GM21423 (cell line): ENCODE data around the gene PARD3B.

Source experiments
- ATAC-seq: cut with Tn5 transposase; IDR thresholded peaks from one replicate; pipeline ENCODE4 v1.9.1; 2021; ENCODE audit warnings: mild to moderate bottlenecking, moderate library complexity; ENCODE audit not compliant: unreplicated experiment

PARD3B gene

DNA sequence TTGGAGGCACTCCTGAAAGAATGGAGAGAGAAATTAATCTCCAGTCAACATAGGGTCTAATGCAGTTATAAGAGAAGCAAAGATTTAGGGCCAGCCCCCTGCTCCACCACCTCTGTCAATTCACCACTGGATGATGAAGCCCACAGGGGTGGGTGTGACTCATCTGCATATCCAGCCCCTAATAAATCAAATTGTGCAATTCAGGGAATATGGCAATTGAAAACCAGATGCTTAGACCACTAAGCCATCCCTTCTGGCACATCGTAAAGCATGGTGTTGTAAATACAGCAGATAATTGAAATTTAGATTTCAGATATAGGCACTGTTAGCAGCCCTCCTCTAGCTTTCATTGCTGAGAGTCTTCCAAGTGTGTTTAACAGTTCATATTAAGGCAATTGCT, 541.4 kb downstream of the PARD3B start:
- no peak for ATAC-seq

DNA sequence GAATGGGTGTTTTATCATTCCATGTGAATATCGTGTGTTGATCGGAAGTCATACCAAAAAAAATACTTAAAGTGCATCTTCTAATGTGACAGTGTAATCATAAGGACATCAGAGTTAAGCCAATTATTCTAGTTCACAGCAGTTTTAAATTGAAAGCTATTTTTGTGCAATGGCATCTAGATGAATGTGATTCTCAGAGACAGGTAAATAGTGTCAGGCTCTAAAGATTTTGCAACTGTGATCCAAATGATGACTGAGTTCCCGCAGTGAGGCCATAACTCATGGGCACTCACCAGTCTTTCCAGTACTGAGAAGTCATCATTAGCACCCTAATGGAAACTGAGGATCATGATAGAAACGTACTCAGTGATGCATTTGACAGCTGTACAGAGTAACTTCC, 542.6 kb downstream of the PARD3B start:
- no peak for ATAC-seq

DNA sequence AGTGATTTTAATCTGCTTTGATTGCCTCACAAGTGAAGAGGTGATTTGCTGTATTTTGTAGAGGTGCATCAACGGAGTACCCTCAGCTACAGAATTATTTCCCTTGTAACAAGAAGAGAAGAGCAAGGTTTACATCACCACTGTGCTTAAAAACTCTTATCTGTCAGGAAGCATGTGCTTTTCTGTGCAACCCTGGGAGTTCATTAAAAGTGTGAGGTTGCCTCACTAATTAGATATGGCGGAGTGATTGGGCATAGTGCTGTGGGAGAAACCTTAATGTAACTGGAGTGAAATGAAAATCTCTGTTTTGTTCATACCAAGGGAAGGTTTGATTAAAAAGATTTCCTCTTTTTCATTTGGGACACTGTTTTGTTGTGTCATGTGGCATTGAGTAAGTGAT, 544.7 kb downstream of the PARD3B start:
- ATAC-seq: no peak

DNA sequence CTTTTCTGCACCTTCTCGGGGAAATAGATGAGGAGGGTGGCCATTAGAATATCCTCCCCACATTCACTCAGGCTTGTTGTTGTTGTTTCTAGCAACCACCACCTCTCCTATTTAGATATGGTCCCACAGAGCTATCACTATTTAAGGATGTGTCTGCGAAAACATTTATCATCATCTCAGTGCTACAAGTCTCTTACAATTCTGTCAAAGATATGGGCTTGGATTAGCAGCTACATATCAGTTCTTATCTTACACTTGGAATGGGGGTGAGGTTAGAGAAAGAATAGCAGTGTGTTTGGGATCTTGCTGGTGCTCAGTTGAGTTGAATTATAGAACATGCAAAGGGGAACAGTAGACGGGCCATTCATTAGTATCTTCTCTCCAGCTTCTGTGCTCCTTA, 546.1 kb downstream of the PARD3B start:
- no peak for ATAC-seq

DNA sequence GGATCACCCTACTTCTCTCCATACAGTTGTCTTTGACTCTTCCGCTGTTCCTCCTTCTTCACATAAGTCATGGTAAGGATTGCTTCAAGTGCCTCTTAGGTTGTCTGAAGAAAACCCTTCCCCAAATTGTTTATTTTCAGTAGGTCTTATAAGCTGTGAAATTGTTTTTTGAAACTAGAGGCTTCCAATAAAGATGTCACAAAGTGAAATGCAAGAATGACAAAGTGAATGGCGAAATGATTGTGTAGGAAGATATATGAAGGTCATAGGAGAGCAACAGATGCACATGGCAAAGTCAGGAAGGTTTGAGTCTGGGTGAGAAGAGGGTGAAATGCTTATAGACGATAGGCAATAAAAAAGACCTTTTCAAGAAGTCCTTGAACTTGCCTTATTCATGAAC, 548.8 kb downstream of the PARD3B start:
- ATAC-seq: no peak

DNA sequence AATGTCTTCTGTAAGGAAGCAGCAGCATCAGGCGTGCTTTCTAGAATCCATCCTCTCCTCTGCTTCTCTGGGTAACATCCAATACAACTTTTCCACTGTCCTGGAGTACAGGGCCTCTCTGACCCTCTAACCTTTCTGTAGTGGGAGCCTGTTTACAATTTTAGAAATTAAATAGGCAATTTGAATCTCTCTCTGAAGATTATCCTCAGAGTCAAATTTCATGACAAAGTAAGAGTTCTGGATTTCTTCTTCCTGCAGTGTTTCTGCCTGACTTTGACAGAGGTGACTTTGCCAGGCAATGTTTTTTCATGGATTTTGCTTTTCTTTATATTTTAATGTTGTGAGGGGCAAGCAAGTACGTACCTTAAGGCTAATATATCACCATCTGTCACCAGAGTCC, 558.4 kb downstream of the PARD3B start:
- no peak for ATAC-seq

DNA sequence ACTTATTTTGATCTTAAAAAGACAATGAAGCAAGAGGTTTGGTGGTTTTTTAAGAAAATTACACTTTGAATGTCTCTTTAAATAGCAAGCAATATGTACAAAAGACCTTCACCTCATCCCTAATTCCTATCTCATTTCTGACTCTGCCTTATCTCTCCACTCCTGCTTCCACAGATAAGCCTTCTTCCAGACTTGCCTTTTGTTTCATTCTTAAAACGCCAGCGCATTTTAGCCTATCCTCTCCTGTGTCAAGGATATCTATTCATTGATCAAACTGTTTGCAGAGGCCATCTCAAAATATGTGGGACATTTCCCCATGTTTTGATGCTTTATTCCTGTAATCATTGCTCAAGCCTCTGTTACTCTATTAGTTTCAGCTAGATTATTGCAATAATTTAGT, 562.5 kb downstream of the PARD3B start:
- ATAC-seq: no peak

DNA sequence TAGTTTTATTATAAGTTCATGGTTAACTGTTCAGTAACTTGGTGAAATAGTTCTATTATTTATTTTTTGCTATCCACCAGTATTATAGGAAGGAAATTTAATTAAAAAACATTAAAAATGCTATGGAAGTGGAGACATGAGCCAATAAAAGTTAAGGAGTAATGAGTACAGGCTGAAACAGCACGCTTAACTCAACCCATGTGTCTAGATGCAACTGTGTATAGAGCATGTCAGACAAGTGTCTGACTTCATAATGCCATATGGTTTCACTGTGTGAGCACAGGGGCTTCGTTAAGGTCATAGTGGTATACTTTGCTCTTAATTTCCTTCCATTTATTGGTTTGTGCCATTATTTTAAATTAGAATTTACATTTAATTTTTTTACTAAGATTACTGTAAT, 570.2 kb downstream of the PARD3B start:
- no peak for ATAC-seq

DNA sequence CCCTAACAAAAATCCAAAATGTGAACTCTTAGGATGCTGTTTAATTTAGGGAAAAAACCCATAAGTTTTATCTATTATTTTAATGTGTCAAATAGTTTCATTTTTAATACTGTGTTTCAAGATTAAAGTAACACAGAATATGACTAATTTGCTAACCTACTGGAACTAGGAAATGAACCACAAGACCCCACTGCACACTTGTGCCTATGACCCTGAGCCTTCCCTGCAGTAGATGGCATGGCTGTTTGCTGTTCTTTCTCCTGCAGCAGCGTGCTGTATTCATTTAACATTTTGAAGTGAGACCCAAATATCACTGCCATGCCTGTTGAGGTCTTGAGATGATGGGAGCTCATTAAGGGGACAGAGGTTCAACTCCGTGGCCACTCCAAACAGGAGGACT, 571.9 kb downstream of the PARD3B start:
- ATAC-seq: no peak

DNA sequence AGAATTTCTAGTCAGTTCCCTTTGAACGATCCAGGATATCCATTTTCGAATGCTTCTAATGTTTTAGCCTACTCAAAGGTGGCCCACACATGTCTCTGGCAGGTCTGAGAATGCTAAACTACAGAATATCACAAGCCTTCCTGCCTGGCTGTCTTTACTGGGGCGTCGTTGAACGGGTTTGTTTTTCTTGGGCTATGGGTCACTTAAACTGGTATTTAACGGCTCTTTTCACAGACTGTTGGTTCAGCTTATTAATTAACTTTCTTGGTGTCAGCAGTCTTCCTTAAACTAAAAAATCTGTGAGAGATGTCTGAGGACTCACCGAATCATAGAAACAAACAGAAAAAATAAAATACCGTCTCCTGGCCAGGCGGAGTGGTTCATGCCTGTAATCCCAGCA, 573.9 kb downstream of the PARD3B start:
- no peak for ATAC-seq

DNA sequence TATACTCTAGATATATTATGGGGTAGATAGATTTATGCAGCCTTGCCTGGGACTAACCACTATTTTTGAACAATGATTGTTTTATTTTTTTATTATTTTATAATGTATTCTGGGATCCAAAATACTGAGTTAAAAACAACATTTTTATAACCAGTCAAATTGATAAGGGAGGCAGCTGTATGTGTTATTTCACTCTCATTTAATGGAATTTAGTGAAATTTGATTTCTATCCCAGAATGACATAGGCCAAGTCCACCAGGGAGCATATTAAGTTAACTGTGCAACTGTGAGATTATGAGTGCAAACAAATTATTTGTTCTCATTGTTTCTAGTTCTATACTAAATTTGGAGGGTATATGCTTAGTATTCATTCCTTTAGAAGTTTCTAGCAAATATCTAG, 583.5 kb downstream of the PARD3B start:
- no peak for ATAC-seq

DNA sequence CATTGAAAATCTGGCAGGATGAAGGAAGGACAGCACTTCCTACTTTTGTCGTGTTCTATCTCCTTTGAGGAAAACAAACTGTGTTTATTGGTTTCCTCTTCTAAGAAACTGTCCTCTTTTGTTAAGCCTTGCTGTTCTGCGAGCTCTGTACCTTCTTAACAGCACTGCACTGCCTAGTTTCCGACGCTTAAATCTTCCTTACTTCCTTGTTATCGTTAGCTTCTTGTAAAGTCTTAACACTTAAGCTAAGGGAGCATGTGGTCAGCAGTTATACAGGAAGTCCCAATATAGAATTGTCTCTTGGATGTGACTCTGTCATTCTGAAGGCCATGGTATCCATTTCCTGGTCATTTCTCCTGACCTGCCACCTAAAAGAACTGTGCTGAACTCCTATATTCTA, 584.3 kb downstream of the PARD3B start:
- no peak for ATAC-seq

DNA sequence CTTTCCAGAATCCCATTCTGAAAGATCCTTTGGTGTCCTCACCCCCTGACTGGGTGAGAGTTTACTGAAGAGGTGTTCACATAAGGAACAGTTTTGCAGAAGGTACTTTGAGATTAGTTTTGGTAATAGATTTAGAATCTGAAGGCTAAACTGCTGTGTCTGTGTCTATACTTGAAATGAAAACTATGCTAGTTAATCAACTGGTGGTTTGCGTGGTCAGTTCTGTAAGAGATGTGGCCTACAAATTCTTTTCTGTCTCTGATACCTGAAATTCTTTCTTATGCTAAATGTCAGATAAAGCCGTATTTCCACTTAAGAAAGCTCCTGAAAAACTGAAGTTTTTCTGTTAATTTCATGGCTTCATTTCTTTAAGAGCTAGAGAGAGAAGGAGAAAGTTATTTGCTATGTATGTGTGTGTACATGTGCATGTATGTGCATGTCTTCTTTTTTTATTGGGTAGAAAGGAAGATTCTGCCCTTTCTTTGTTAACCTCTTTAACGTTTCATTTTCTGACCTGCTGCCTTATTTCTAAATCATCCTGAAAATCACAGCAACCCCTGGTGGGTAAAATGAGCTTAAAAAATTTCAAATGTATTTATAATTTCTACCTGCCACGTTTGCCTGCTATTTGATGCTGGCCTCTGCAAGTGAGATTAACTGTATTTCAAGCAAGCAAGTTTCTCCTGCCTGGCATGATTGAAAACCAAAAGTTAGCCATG, 585.0 kb downstream of the PARD3B start:
- ATAC-seq: no peak

DNA sequence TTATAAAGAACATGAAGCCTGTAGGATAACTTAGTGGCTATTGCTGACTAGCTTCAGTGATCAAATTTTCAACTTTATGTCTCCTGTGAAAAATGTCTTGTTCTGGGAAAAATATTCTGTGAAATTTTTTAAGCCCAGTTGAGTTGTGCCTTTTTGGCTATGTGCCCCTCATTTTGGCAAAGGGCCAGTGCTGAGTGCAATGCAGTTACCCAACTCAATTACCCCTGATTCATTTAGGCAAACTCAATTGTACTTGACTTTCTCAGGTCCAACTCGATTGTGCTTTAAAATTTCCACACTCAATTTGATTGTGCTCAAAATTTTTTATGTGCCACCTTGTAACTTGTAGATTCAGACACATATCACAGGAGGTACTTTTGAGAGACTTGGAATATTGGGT, 588.3 kb downstream of the PARD3B start:
- ATAC-seq: no peak

DNA sequence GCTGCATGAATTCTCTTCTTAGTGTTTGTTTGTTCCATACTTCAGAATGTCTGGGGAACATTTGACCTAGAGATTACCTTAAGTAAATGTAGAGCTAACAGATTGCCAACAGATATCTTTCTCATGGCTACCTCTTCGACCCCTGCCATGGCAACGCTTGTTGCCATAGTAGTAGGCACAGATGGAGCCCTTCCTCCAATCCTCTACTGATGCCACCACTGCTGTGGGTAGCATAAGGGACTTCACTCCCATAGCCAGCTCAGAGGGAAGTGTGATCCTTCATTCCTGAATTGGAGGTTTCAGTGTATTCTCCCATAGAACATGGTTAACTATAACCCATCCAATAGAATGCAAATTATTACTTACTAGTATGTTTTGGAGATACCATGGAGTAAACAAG, 593.5 kb downstream of the PARD3B start:
- ATAC-seq: no peak

DNA sequence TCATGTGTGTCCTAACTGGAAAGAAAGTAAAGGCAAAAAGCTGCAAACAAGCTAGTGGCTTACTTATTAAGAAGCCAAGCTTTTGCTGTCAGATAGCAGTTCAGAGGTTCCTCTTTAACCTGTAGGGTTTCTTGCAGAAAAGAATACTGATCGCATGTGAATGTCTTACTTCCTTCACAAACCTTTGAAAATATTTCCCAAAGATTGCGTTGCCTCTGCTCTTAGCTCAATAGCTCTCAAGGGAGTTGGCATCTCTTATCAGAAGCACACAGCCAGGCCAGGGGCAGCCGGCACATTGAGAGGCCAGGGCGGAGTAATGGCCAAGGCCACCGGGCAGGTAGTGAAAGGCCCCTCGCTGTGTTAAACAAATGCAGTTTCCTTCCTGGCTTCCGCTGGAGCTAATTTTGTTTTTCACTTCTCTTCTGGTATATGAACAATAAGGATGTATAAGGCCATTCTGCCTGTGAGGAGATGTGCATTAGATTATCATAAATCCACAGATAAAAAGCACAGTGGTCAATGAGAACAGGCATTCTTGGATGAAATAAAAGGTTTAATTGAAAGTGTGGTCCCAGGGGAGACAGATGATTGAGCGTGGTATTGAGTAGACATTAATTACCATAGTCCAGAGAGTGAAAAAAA, 594.7 kb downstream of the PARD3B start:
- peak; percentile 76 for ATAC-seq

DNA sequence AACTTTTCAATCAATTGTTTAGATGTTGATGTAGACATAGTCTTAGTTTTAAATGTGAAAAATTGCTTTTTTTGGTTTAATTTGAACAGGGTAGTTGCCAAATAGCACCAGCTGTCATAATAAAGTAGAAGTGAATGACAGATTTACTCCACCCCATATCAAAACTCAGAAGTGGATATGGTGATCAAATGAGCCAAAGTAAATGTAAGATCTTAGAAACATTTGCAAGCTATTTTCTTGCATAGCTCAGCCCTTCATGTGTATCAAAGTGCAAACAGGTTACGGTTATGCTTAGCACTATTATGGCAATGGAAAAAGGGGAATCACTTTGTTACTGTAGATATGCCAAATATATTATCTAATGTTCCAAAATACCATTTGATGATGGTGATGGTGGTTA, 596.1 kb downstream of the PARD3B start:
- ATAC-seq: no peak

DNA sequence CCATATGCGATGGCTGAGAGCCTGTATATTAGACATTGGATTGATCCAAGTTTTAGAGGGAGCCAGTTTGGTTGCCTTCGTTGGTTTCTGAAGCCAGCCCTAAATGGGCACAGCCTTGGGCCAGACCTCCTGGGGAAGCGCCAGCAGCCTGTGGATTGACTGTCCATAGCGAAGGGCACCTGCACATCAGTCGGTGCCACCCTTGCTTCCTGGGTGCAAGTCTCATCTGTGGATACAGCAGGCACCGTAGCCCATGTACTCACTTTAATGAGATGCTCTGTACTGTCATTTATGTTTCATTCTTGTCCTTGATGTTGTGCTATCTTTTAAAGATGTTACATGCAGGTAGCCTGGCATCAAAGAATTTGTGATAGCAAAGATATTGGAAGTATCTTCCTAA, 600.6 kb downstream of the PARD3B start:
- ATAC-seq: no peak

DNA sequence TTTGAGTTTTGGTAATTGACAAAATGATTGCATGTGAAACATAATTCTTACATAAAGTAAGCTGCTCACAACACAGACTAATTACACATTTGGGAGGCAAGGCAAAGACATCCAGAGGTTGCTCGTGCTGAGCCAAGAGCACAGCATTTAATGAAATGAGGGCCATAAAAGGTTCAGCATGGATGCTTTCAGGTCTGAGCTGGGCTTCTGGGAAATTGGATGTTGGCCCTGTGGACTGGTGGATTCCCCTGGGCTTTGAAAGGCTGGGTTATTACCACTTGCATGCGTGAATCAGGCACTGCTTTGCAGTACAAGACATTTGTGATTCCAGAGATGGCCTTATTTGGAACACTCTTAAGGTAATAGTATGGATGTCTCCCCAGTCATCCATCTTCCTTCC, 603.5 kb downstream of the PARD3B start:
- ATAC-seq: no peak

DNA sequence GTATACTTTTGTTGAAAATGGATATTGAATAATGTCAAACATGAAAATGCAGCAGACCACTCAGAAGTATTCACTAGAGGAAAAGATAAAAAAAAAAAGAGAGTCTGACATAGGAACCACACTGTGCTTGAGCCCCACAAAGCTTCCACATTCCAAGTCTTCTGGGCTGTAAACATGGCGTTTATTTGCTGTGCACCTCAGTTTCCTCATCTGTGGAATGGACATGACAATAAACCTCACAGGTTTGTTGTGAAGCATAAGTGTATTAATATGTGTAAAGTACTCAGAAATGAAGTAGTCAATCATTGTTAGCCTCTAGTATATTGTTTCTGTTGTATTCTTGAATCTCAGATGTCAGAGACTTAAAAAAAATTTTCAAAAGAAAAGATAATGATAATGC, 611.2 kb downstream of the PARD3B start:
- no peak for ATAC-seq

DNA sequence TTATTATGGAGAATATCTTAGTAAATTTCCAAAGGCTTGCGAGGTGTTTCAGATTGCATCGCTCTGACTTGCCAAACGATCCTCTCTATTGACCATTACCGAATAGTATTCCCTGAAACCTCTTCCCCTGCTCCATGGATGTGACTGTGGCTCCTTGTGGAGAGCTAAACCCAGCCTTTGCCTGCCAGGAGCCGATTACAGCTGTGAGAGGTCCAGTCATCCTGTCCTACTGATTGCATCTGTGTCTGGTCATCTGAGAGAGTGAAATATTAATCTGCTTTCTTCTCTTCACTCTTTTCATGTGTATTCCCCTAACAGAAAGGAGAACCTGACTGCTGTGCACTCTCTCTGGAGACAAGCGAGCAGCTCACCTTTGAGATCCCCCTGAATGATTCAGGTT, 613.1 kb downstream of the PARD3B start:
- no peak for ATAC-seq

DNA sequence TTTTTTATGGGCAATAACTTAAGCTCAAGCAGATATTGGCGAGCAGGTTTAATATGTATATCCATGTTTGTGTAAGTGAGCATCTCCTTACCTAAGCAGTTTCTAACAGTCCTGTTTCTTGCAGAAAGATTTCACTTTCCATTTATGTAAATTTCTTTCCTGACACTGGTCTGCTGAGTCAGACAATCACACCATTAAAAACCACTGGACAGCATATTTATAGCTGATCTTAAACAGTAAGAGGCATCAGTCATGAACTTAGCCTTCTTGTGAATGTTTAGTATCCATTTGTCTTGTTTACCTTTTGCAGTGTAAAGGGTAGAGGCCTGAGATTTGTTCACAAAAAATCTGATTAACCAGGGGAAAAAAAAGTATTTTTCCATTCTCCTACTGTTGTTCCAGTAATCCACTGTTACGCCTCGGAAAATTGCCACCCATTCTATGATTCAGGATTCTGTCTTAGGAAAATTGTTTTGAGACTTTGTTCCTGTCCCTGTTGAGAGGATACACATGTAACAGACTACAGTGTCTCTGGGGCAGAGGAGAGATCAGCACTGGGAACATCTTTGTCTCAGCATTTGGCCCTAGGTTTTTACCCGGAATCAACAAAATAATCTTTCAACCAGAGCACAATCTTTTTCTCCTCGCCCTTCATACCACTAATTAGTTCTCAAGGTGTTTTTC, 616.0 kb downstream of the PARD3B start:
- no peak for ATAC-seq
